NT2/D1 (cell line): Measurements from ENCODE around the gene SMIM43.

Source experiments
- DNase-seq: peaks from one replicate; pipeline ENCODE4 v3.0.0-alpha.2; 2011; ENCODE audit warnings: low read depth, low spot score
- H3K27me3 ChIP-seq: 2 replicates; pipeline ENCODE4 v1.6.0; 2011; ENCODE audit warnings: mild to moderate bottlenecking; ENCODE audit not compliant: insufficient read length, insufficient read depth
- H3K36me3 ChIP-seq: 2 replicates; pipeline ENCODE4 v1.6.1; 2011; ENCODE audit warnings: mild to moderate bottlenecking, low read length, mixed read lengths; ENCODE audit not compliant: insufficient read depth, insufficient read length
- H3K4me1 ChIP-seq: 2 replicates; pipeline ENCODE4 v1.5.1; 2011; ENCODE audit not compliant: insufficient read depth, insufficient read length
- H3K4me3 ChIP-seq: 2 replicates; pipeline ENCODE4 v1.5.1; 2011; ENCODE audit warnings: low read depth; ENCODE audit not compliant: insufficient read length
- H3K9ac ChIP-seq: 2 replicates; pipeline ENCODE4 v1.6.0; 2011; ENCODE audit warnings: low read depth; ENCODE audit not compliant: insufficient read length
- H3K9me3 ChIP-seq: 2 replicates; pipeline ENCODE4 v1.5.1; 2011; ENCODE audit warnings: mild to moderate bottlenecking, low read length; ENCODE audit not compliant: insufficient read depth
- SUZ12 ChIP-seq: IDR thresholded peaks from 2 replicates; pipeline ENCODE4 v1.6.1; 2011; ENCODE audit not compliant: insufficient read length, insufficient read depth; ENCODE audit errors: extremely low read depth
- YY1 ChIP-seq: IDR thresholded peaks from 2 replicates; pipeline ENCODE4 v1.6.1; 2011; ENCODE audit not compliant: insufficient read length, insufficient read depth
- ZNF274 ChIP-seq: IDR thresholded peaks from 2 replicates; pipeline ENCODE4 v1.6.1; 2011; ENCODE audit warnings: mild to moderate bottlenecking, low read depth, low read length

SMIM43 gene

DNA sequence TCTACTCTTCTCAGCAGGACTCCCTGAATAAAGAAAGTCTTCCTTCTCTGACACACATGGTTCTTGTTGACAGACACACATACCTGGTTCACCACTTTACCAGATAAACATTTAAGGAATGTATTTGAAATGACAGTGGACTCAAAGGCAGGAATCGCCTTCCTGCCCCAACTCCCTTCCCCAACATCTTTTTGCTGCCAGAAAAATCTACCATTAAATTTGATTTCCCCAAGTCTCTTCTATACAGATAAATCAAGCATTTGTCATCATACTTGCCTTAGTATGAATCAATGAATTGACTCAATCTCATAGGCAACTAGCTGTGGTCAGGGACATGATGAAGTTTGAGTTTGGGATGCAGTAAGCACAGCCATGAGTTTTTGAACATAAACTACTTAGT, 44.9 kb downstream of the SMIM43 start:
- TF ChIP-seq SUZ12 = no peak
- TF ChIP-seq YY1 = no peak
- no peak for TF ChIP-seq ZNF274
- no peak for DNase-seq
- Histone ChIP-seq H3K4me1 (no peaks in the 10 kb centered on the region), H3K36me3 (no peaks in the 10 kb centered on the region), H3K4me3 (no peak overlapping the region), H3K9me3 (0 out of 2 replicates have a peak, but pooled peaks cover 6% of the 10 kb centered on the region), H3K27me3 (no peaks in the 10 kb centered on the region), H3K9ac (no peak overlapping the region)

DNA sequence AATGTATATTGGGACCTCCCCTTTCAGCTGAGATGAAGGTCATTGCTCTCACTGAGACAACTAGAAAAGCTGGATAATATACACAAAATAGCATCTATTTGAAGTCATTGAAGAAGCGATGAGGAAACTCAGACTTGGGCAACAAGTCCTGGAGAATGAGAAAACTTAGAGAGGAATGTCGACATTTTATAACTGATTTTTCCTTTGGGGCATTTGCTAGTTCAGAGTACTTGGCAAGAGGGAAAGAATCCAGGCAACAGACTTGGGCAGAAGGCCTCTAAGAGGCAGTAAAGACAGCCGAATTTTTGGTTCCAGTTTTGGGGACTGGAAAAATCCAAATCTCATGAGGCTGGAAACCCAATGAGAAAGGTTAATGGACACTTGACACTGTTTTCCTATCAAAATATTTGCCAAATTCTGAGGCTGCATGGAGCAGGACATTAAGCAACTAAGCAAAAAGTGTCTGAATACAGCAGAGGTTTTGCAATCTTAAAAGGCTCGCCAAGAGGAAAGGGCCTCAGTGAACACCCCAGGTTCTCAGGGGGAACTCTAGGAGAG, 47.2 kb downstream of the SMIM43 start:
- DNase-seq = no peak
- Histone ChIP-seq H3K9me3 (0 out of 2 replicates have a peak, but pooled peaks cover 6% of the 10 kb centered on the region), H3K27me3 (no peaks in the 10 kb centered on the region), H3K36me3 (no peaks in the 10 kb centered on the region), H3K4me3 (no peak overlapping the region), H3K9ac (no peak overlapping the region), H3K4me1 (no peaks in the 10 kb centered on the region)
- TF ChIP-seq ZNF274 (no peak), SUZ12 (no peak), YY1 (no peak)

DNA sequence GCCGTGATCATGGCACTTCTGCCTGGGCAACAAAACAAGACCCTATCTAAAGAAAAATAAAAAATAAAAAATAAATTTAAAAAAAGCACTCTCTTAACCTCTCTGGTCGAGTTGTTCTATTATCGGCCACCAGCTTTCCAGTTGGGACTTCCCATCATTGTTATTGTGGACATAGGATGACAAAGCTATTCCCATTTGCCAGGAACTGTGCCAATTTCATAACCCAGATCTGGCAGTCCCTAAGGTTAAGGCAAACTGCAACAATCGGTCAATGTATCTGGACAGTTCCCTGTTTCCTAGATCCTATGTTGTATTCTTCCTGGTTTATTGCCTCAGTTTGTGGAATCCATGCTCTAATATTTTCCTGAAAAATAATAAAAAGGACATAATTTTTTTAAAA, 50.4 kb downstream of the SMIM43 start:
- Histone ChIP-seq H3K4me3 (no peak overlapping the region), H3K9ac (no peak overlapping the region), H3K9me3 (0 out of 2 replicates have a peak, but pooled peaks cover 6% of the 10 kb centered on the region), H3K27me3 (no peaks in the 10 kb centered on the region), H3K4me1 (no peaks in the 10 kb centered on the region), H3K36me3 (no peaks in the 10 kb centered on the region)
- no peak for DNase-seq
- TF ChIP-seq ZNF274 (no peak), SUZ12 (no peak), YY1 (no peak)

DNA sequence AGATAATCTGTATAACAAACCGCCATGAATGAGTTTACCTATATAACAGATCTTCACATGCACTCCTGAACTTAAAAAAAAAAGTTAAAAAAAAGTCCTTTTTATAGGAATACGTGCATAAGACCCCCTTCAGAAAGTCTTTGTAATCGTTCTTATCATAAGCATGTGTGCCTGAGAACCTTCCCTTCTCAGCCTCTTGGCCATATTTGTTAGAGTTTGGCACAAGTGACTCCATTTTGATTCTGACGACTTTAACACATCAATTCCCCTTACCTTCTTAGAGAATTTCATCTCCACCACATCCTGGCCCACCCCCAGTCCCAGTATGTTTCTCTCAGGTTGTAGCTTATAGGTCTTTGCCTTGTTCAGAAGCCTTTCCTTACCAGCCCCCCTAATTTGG, 52.2 kb downstream of the SMIM43 start:
- Histone ChIP-seq H3K9ac (no peak overlapping the region), H3K4me3 (no peak overlapping the region), H3K36me3 (no peaks in the 10 kb centered on the region), H3K4me1 (no peaks in the 10 kb centered on the region), H3K9me3 (0 out of 2 replicates have a peak, but pooled peaks cover 6% of the 10 kb centered on the region), H3K27me3 (no peaks in the 10 kb centered on the region)
- no peak for DNase-seq
- TF ChIP-seq SUZ12 (no peak), YY1 (no peak), ZNF274 (no peak)

DNA sequence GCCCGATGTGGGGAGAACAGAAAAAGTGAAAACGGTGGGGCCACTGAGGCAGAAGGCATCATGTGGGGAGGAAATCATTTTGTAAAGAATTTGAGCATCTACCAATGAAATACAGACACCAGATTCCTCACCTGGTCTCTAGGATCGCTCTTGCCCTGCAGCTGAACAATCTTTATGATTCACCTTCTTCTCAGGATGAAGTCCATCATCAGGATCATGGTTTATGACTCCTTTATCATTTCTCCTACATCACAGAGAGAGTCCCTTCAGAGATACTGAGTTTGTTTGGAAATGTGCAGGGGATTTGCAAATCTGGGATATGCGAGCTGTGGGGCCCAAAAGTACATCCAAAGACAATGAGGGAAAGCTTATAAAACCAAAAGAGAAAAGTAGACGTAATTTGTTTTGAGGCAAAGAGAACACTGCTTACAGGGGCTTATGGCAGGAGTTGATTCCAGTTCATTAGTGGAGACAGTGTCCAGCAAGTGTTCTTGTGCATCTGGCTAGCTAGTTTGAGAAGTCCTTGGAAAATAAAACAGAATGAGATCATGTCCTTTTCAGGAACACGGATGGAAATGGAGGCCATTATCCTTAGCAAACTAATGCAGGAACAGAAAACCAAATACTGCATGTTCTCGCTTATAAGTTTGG, 52.8 kb downstream of the SMIM43 start:
- H3K27me3 ChIP-seq = no peaks in the 10 kb centered on the region
- H3K4me3 ChIP-seq = no peak overlapping the region
- no peak for DNase-seq
- no peaks in the 10 kb centered on the region for H3K4me1 ChIP-seq
- 0 out of 2 replicates have a peak, but pooled peaks cover 6% of the 10 kb centered on the region for H3K9me3 ChIP-seq
- TF ChIP-seq YY1 (no peak), SUZ12 (no peak), ZNF274 (no peak)
- peak overlapping the region; percentile 62 for H3K9ac ChIP-seq
- H3K36me3 ChIP-seq = no peaks in the 10 kb centered on the region

DNA sequence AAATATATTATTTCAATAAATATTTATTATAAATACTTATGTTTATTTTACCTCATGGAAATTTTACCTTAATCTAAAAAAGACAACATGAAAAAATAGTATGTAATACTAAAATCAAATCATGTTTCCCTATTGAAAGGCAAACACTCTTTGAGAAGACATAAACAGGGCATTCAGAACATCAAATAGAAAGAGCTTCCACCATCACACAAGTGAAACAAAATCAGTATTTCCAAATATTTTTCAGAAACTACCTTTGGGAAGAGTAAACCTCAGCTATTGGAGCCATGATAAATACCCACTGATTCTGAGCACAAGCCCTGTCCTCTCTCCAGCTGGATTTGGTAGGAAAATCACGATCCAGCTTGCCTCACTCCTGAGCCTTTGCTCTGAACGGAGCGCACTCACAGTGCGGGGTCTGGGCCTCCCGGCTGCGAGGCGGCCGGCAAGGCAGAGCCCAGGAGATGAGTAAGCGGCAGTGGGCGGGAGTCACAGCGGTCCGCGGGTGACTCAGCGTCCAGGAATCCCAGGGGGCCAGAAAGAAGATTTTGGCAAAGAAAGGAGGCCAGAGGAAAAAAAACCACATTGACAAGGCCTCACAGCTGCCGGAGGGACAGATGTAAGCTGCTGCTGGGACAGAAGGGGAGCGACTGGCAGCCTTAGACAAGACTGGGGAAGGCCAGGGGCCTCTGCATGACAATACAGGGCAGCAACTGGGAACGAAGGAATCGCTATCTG, 53.5 kb downstream of the SMIM43 start:
- no peaks in the 10 kb centered on the region for H3K4me1 ChIP-seq
- H3K36me3 ChIP-seq = no peaks in the 10 kb centered on the region
- DNase-seq = peak; percentile 87
- H3K9ac ChIP-seq = no peak overlapping the region
- no peaks in the 10 kb centered on the region for H3K27me3 ChIP-seq
- no peak overlapping the region for H3K4me3 ChIP-seq
- TF ChIP-seq YY1 (no peak), SUZ12 (no peak), ZNF274 (no peak)
- 0 out of 2 replicates have a peak, but pooled peaks cover 6% of the 10 kb centered on the region for H3K9me3 ChIP-seq

DNA sequence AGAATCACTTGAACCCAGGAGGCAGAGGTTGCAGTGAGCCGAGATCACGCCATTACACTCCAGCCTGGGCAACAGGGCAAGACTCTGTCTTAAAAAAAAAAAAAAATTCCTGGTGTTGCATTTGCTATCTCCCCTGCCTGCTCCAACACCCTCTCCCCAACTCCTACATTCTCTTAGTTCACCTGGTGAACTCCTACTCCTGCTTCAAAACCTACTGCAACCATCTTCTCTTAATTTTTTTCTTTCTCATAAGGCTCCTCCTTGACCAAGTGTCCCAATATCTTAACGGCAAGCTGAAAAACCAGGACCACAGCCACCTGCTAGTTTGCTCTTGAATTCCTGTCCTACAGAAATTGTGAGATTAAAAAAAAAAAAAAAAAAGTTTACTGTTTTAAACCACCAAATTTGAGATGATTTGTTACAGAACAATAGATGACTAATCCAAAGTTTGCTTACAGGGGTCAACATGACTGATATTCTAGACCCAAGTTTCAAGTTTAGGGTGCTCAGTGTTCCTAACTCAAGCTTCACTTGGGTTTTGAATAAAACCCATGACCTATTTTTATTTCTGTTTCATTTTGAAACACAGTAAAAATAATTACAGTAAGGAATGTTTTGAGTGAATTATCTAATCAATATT, 55.1 kb downstream of the SMIM43 start:
- Histone ChIP-seq H3K4me1 (no peaks in the 10 kb centered on the region), H3K27me3 (no peaks in the 10 kb centered on the region), H3K4me3 (no peak overlapping the region), H3K36me3 (no peaks in the 10 kb centered on the region), H3K9ac (no peak overlapping the region), H3K9me3 (no peaks in the 10 kb centered on the region)
- TF ChIP-seq SUZ12 (no peak), YY1 (no peak), ZNF274 (no peak)
- DNase-seq = no peak
